Stimulated activated effector memory CD8-positive, alpha-beta T cell treated with anti-CD3 and anti-CD28 coated beads, Interleukin-12 subunit alpha, Interleukin-12 subunit beta, amount 100 ng/mL, for 72 hours (primary cell): ENCODE data around the gene LUZP2.

Experiments used
- ATAC-seq: fragments of 150-1000 bp; cut with Tn5 transposase; 2 replicates; pipeline ENCODE4 v1.10.0; 2021
- DNase-seq, 2 donors: peaks; one replicate each; pipeline ENCODE4 v3.0.0; 2021 to 2022; ENCODE audit warnings: low spot score in 2 of 2
- H3K27ac Mint-ChIP-seq: one replicate; pipeline ENCODE4 v1.8.0; 2022; ENCODE audit warnings: mild to moderate bottlenecking, mixed read lengths
- H3K36me3 Mint-ChIP-seq: one replicate; pipeline ENCODE4 v1.8.0; 2022; ENCODE audit warnings: mild to moderate bottlenecking, mixed read lengths
- H3K4me1 Mint-ChIP-seq: one replicate; pipeline ENCODE4 v1.8.0; 2022; ENCODE audit warnings: mixed read lengths
- H3K4me3 Mint-ChIP-seq: one replicate; pipeline ENCODE4 v1.8.0; 2022; ENCODE audit warnings: mild to moderate bottlenecking, mixed read lengths
- H3K9me3 Mint-ChIP-seq: one replicate; pipeline ENCODE4 v1.8.0; 2022; ENCODE audit warnings: mixed read lengths

Gene LUZP2

GRCh38 chr11:24496736-24497725 lies at the start of gene LUZP2:
Gene LUZP2 (plus strand): TSS chr11:24497053.
- H3K27ac Mint-ChIP-seq = no peak within 1 kb of the TSS
- DNase-seq = no peak
- peak within 1 kb of the TSS; percentile 54 for H3K4me3 Mint-ChIP-seq
- no peaks in the 10 kb centered on the region for H3K4me1 Mint-ChIP-seq
- no peaks in the 10 kb centered on the region for H3K36me3 Mint-ChIP-seq
- ATAC-seq = peak; percentile 54
- H3K9me3 Mint-ChIP-seq = peaks cover 1% of the 10 kb centered on the region

- peaks cover 5% of the 10 kb centered on the region for H3K9me3 Mint-ChIP-seq
- no peak for DNase-seq
- H3K36me3 Mint-ChIP-seq = no peaks in the 10 kb centered on the region
- no peak overlapping the region for H3K4me3 Mint-ChIP-seq
- no peak overlapping the region for H3K27ac Mint-ChIP-seq
- H3K4me1 Mint-ChIP-seq = no peaks in the 10 kb centered on the region
- no peak for ATAC-seq
Measured at GRCh38 chr11:24453129-24453718, 43.6 kb upstream of the LUZP2 start.

GRCh38 chr11:24457985-24458384 lies 38.9 kb upstream of the LUZP2 start:
- Mint-ChIP-seq H3K4me3 (no peak overlapping the region), H3K9me3 (no peaks in the 10 kb centered on the region), H3K27ac (no peak overlapping the region), H3K4me1 (no peaks in the 10 kb centered on the region), H3K36me3 (no peaks in the 10 kb centered on the region)
- ATAC-seq (no peak), DNase-seq (no peak)

GRCh38 chr11:24470431-24470830 lies 26.4 kb upstream of the LUZP2 start:
- H3K4me1 Mint-ChIP-seq = no peaks in the 10 kb centered on the region
- H3K4me3 Mint-ChIP-seq = no peak overlapping the region
- H3K27ac Mint-ChIP-seq = no peak overlapping the region
- no peaks in the 10 kb centered on the region for H3K36me3 Mint-ChIP-seq
- H3K9me3 Mint-ChIP-seq = peaks cover 17% of the 10 kb centered on the region
- ATAC-seq = no peak
- DNase-seq = no peak

- DNase-seq (no peak), ATAC-seq (no peak)
- no peaks in the 10 kb centered on the region for H3K4me1 Mint-ChIP-seq
- no peak overlapping the region for H3K27ac Mint-ChIP-seq
- no peaks in the 10 kb centered on the region for H3K36me3 Mint-ChIP-seq
- no peak overlapping the region for H3K4me3 Mint-ChIP-seq
- H3K9me3 Mint-ChIP-seq = peaks cover 20% of the 10 kb centered on the region
Measured at GRCh38 chr11:24471084-24471483, 25.8 kb upstream of the LUZP2 start.

GRCh38 chr11:24478718-24479117 lies 18.1 kb upstream of the LUZP2 start:
- no peaks in the 10 kb centered on the region for H3K36me3 Mint-ChIP-seq
- no peaks in the 10 kb centered on the region for H3K4me1 Mint-ChIP-seq
- no peak overlapping the region for H3K4me3 Mint-ChIP-seq
- DNase-seq = no peak
- no peak overlapping the region for H3K27ac Mint-ChIP-seq
- peaks cover 21% of the 10 kb centered on the region for H3K9me3 Mint-ChIP-seq
- ATAC-seq = no peak

- Mint-ChIP-seq H3K4me3 (no peak overlapping the region), H3K9me3 (peaks cover 2% of the 10 kb centered on the region), H3K27ac (no peak overlapping the region), H3K4me1 (no peaks in the 10 kb centered on the region), H3K36me3 (no peaks in the 10 kb centered on the region)
- ATAC-seq = no peak
- no peak for DNase-seq
Measured at GRCh38 chr11:24489477-24489876, 7.4 kb upstream of the LUZP2 start.

- H3K36me3 Mint-ChIP-seq = no peaks in the 10 kb centered on the region
- DNase-seq (no peak), ATAC-seq (no peak)
- H3K9me3 Mint-ChIP-seq = no peaks in the 10 kb centered on the region
- peak overlapping the region; percentile 54 for H3K4me3 Mint-ChIP-seq
- H3K27ac Mint-ChIP-seq = no peak overlapping the region
- no peaks in the 10 kb centered on the region for H3K4me1 Mint-ChIP-seq
Measured at GRCh38 chr11:24496386-24496735, 492 bp upstream of the LUZP2 start.

GRCh38 chr11:24497831-24498230 lies 978 bp downstream of the LUZP2 start:
- DNase-seq = no peak
- peaks cover 3% of the 10 kb centered on the region for H3K9me3 Mint-ChIP-seq
- no peaks in the 10 kb centered on the region for H3K4me1 Mint-ChIP-seq

GRCh38 chr11:24502425-24502824 lies 5.6 kb downstream of the LUZP2 start:
- ATAC-seq (no peak), DNase-seq (no peak)
- H3K9me3 Mint-ChIP-seq = peaks cover 6% of the 10 kb centered on the region
- H3K4me1 Mint-ChIP-seq = no peaks in the 10 kb centered on the region
- no peak overlapping the region for H3K27ac Mint-ChIP-seq
- no peaks in the 10 kb centered on the region for H3K36me3 Mint-ChIP-seq
- no peak overlapping the region for H3K4me3 Mint-ChIP-seq

More at GRCh38 chr11:24497831-24498230, 978 bp downstream of the LUZP2 start:
- Mint-ChIP-seq H3K36me3 (no peaks in the 10 kb centered on the region), H3K27ac (no peak overlapping the region), H3K4me3 (no peak overlapping the region)
- ATAC-seq = no peak

- H3K27ac Mint-ChIP-seq = no peak overlapping the region
- no peaks in the 10 kb centered on the region for H3K4me1 Mint-ChIP-seq
- no peaks in the 10 kb centered on the region for H3K36me3 Mint-ChIP-seq
- peaks cover 9% of the 10 kb centered on the region for H3K9me3 Mint-ChIP-seq
- ATAC-seq (peak; percentile 43), DNase-seq (no peak)
- H3K4me3 Mint-ChIP-seq = no peak overlapping the region
Measured at GRCh38 chr11:24509114-24509513, 12.3 kb downstream of the LUZP2 start.

- no peak overlapping the region for H3K27ac Mint-ChIP-seq
- DNase-seq (no peak), ATAC-seq (no peak)
- H3K4me1 Mint-ChIP-seq = no peaks in the 10 kb centered on the region
- peaks cover 7% of the 10 kb centered on the region for H3K9me3 Mint-ChIP-seq
- H3K4me3 Mint-ChIP-seq = no peak overlapping the region
- H3K36me3 Mint-ChIP-seq = no peaks in the 10 kb centered on the region
Measured at GRCh38 chr11:24511511-24511910, 14.7 kb downstream of the LUZP2 start.

GRCh38 chr11:24513479-24514218 lies 16.8 kb downstream of the LUZP2 start:
- Mint-ChIP-seq H3K4me1 (no peaks in the 10 kb centered on the region), H3K36me3 (no peaks in the 10 kb centered on the region), H3K27ac (no peak overlapping the region), H3K4me3 (no peak overlapping the region), H3K9me3 (peaks cover 7% of the 10 kb centered on the region)
- ATAC-seq (no peak), DNase-seq (no peak)

GRCh38 chr11:24514219-24514594 lies 17.4 kb downstream of the LUZP2 start:
- no peak overlapping the region for H3K27ac Mint-ChIP-seq
- H3K36me3 Mint-ChIP-seq = no peaks in the 10 kb centered on the region
- H3K9me3 Mint-ChIP-seq = peaks cover 7% of the 10 kb centered on the region
- H3K4me1 Mint-ChIP-seq = no peaks in the 10 kb centered on the region
- no peak for ATAC-seq
- H3K4me3 Mint-ChIP-seq = no peak overlapping the region
- no peak for DNase-seq

- DNase-seq (no peak), ATAC-seq (no peak)
- Mint-ChIP-seq H3K36me3 (no peaks in the 10 kb centered on the region), H3K4me1 (no peaks in the 10 kb centered on the region), H3K27ac (no peak overlapping the region), H3K9me3 (peaks cover 7% of the 10 kb centered on the region), H3K4me3 (no peak overlapping the region)
Measured at GRCh38 chr11:24515632-24516031, 18.8 kb downstream of the LUZP2 start.
